A673 (cell line): ENCODE measurements around the gene NTN1. TPM values are rescaled to one million over a fixed set of nuclear protein-coding genes. Genes with fewer than 3 reads are reported as not detected.

Source experiments
- BruUV-seq: library from RNA; stranded (reverse); fragments of 400-500 nt; replicated peaks from 2 replicates; lab custom pipeline; 2021; lab: Mats Ljungman, UMichigan
- CTCF ChIA-PET: fragments of 300-600 bp; sonication (Branson Sonifier 250); formaldehyde crosslinking; loops from one replicate; lab custom pipeline; 2022; ENCODE audit warnings: antibody characterized with exemption; lab: Charles Lee
- POLR2A ChIA-PET: fragments of 300-600 bp; sonication (Branson Sonifier 250); formaldehyde crosslinking; loops from one replicate; lab custom pipeline; 2022; ENCODE audit warnings: antibody characterized with exemption; ENCODE audit not compliant: low non-redundant PET; lab: Charles Lee
- DNase-seq: peaks from one replicate; pipeline ENCODE4 v3.0.0-alpha.2; 2015; ENCODE audit warnings: low spot score
- H3K27ac ChIP-seq: fragments of 200-600 bp; sonication (generic); 2 replicates; pipeline ENCODE4 v1.5.1; 2016; ENCODE audit warnings: mixed run types, low read depth, mild to moderate bottlenecking, mixed read lengths, antibody characterized with exemption, low read length; ENCODE audit not compliant: poor library complexity, severe bottlenecking
- H3K27me3 ChIP-seq: fragments of 200-600 bp; sonication (generic); replicated peaks from 2 replicates; pipeline ENCODE4 v1.6.1; 2017; ENCODE audit warnings: mixed run types, low read depth, mild to moderate bottlenecking, mixed read lengths, antibody characterized with exemption, low read length; ENCODE audit not compliant: insufficient read depth, poor library complexity
- H3K36me3 ChIP-seq: fragments of 200-600 bp; sonication (generic); 2 replicates; pipeline ENCODE4 v1.6.1; 2016; ENCODE audit warnings: mixed run types, mild to moderate bottlenecking, mixed read lengths, antibody characterized with exemption, low read length; ENCODE audit not compliant: insufficient read depth, poor library complexity, severe bottlenecking
- H3K4me1 ChIP-seq: fragments of 200-600 bp; sonication (generic); 2 replicates; pipeline ENCODE4 v1.6.1; 2017; ENCODE audit warnings: mixed run types, mild to moderate bottlenecking, mixed read lengths, antibody characterized with exemption, low read length; ENCODE audit not compliant: insufficient read depth, poor library complexity, severe bottlenecking
- H3K4me3 ChIP-seq: fragments of 200-600 bp; sonication (generic); 2 replicates; pipeline ENCODE4 v1.5.1; 2016; ENCODE audit warnings: low read depth, mixed run types, mild to moderate bottlenecking, mixed read lengths, low read length; ENCODE audit not compliant: poor library complexity, severe bottlenecking
- H3K9me3 ChIP-seq: fragments of 200-600 bp; sonication (generic); 2 replicates; pipeline ENCODE4 v1.6.1; 2016; ENCODE audit warnings: mixed run types, low read depth, mild to moderate bottlenecking, mixed read lengths, antibody characterized with exemption, low read length; ENCODE audit not compliant: poor library complexity, severe bottlenecking
- CTCF ChIP-seq: fragments of 300-800, 200-600 bp; sonication (generic); conservative IDR thresholded peaks from 2 replicates; pipeline ENCODE4 v1.5.1; 2017; ENCODE audit warnings: low read depth, mild to moderate bottlenecking, antibody characterized with exemption, low read length, moderate library complexity, mixed read lengths
- EZH2 ChIP-seq: fragments of 200-600 bp; sonication (generic); IDR thresholded peaks from 2 replicates; pipeline ENCODE4 v1.6.1; 2017; ENCODE audit warnings: borderline replicate concordance, low read depth, mild to moderate bottlenecking, mixed read lengths, antibody characterized with exemption, low read length; ENCODE audit not compliant: poor library complexity, severe bottlenecking
- intact Hi-C: fragments of 100-400 bp; cut with micrococcal nuclease; formaldehyde crosslinking; loops from one replicate; pipeline ENCODE4 v1.10.0; 2022; ENCODE audit not compliant: unreplicated experiment
- total RNA-seq: library from RNA; stranded (reverse); gene quantifications from 2 replicates; pipeline ENCODE4 v1.2.3, GENCODE V29; 2021

NTN1 gene
- total RNA-seq, 1 experiment from 2014 or later, result 4.3 TPM

DNA sequence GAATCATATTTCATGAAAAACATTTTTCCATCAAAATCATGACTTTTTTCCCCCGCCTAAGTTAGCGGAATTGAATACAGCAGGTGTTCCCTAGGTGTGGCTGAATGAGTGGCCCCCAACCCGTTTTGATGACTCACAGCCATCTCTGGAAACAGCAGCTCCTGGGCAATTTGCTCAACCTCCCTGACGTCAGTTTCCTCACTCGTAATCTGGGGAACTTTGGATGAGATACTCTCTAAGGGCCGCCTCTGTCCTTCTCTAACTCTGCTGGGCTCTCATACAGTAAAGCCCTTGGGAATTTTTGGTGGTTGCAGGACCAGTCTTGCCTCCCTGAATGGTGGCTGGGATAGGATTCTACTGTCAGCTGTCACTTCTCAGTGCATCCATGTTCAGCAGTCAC lies 11.6 kb upstream of the NTN1 start:
- Histone ChIP-seq H3K36me3 (no peaks in the 10 kb centered on the region), H3K27ac (no peak overlapping the region), H3K27me3 (peaks cover 35% of the 10 kb centered on the region), H3K4me1 (no peaks in the 10 kb centered on the region), H3K4me3 (no peak overlapping the region), H3K9me3 (no peaks in the 10 kb centered on the region)
- ChIA-PET POLR2A (no interaction called here), CTCF (no interaction called here)
- TF ChIP-seq EZH2 (no peak), CTCF (no peak)
- intact Hi-C loops, result no loop called here
- DNase-seq, result no peak
- no TSS peak for BruUV-seq

- Histone ChIP-seq H3K4me1 (no peaks in the 10 kb centered on the region), H3K9me3 (no peaks in the 10 kb centered on the region), H3K27ac (no peak overlapping the region), H3K4me3 (no peak overlapping the region), H3K27me3 (peaks cover 23% of the 10 kb centered on the region), H3K36me3 (no peaks in the 10 kb centered on the region)
- intact Hi-C loops, result no loop called here
- CTCF ChIA-PET, result no interaction called here
- POLR2A ChIA-PET, result no interaction called here
- DNase-seq, result no peak
- BruUV-seq, result no TSS peak
- no peak for TF ChIP-seq CTCF
- TF ChIP-seq EZH2, result no peak
These were observed 10.3 kb upstream of the NTN1 start for GRCh38 chr17:9011001-9011400.

DNA sequence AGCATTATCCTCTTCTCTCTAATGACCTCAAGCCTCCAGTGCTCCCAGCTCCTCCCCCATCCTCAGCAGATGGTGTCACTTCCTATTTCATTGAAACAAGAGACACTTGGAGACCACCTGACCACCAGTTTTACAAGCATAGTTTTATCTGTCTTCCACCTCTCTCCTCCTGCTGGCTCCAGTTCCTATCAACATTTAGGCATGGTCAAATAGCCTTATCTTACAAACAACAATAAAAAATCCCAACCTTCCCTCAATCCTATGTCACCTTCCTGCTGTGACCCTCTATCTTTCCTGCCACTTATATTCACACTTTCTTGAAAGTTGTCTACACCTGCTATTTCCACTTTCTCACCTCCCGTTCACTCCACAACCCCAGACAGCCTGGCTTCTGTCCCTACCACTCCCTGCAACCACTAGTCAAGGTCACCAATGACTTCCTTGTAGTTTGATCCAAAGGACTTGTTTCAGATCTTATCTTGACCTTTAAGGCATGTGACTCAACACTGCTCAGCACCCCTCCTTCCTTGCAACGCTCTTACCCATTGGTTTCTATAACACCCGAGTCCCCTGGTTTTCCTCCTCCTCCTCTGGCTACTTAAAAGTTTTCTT lies 4.3 kb upstream of the NTN1 start:
- Histone ChIP-seq H3K4me1 (peaks cover 3% of the 10 kb centered on the region), H3K4me3 (no peak overlapping the region), H3K9me3 (no peaks in the 10 kb centered on the region), H3K36me3 (no peaks in the 10 kb centered on the region), H3K27ac (no peak overlapping the region), H3K27me3 (peaks cover 25% of the 10 kb centered on the region)
- DNase-seq, result no peak
- TF ChIP-seq CTCF (no peak), EZH2 (no peak)
- ChIA-PET POLR2A (no interaction called here), CTCF (no interaction called here)
- BruUV-seq, result no TSS peak
- intact Hi-C loops, result no loop called here
